GM19372 (cell line): ENCODE data around the gene CYP8B1.
"Not testable (repeated sequence)": the region's sequence is repeated elsewhere in the genome, so short reads cannot be mapped to it uniquely, and the experiment has no call there.

ENCODE experiments used
- ATAC-seq: cut with Tn5 transposase; IDR thresholded peaks from one replicate; pipeline ENCODE4 v1.9.1; 2021; ENCODE audit warnings: mild to moderate bottlenecking, low read depth, moderate library complexity; ENCODE audit not compliant: unreplicated experiment

CYP8B1 gene

GRCh38 chr3:42886294-42886822 is 10.7 kb upstream of the CYP8B1 start:
- no peak for ATAC-seq

DNA sequence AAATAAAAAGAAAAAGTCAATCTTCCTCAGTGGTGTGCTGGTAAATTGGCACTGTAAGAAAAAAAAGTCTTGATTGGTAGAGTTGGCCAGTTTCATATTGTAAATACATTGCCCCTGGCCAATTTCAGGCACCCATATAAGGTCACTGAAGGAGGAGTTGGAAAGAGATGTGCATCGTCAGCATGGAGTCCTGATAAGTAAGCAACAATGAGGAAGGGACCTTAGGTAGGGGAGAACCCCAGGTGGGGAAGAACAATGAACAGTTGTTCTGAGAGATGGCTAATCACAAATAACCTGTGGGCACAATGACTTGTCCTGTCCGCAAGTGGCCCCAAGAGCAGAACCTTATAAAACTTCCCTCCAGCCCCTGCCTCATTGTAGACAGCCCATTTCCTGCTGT is 8.6 kb upstream of the CYP8B1 start:
- no peak for ATAC-seq

GRCh38 chr3:42883251-42883930 is 7.7 kb upstream of the CYP8B1 start:
- not testable (repeated sequence) for ATAC-seq

GRCh38 chr3:42880601-42881451 is 5.1 kb upstream of the CYP8B1 start:
- ATAC-seq, result peak; percentile 99

GRCh38 chr3:42880183-42880582 is 4.5 kb upstream of the CYP8B1 start:
- no peak for ATAC-seq

GRCh38 chr3:42877881-42878280 is 2.2 kb upstream of the CYP8B1 start:
- no peak for ATAC-seq

DNA sequence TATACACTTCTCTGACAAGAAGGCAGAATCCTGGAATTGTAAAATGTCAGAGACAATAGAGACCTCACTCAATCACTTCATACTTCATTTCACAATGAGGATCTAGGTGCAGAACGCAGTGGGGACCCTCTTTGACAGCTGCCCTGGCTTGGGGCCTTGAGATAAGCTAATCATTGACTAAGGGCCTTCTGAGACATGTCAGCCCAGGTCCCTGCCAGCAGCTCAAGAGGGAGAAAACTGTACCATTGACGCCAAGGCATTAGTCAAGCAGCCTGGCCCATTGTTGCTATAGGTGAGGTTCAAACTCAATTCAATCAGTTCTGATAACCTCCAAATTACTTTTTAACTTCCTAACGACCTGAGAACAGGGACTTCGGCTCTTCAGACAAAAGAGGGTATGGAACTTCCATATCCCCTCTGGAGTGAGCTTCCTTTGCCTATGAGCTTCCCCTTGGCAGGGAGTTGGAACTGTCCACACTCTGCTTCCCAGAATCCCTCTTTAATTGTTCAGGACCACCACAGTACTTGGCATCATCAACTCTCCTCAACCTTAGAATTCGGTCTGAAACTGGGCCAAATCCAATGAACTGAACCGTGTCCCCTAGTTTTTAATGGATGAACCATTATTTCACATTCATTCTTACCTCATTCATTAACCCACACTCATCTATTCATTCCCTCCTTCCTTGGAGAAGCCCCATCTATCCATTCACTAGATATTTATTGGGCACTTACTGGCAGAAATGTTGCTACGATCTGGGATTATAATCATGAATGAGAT is 1.5 kb upstream of the CYP8B1 start:
- ATAC-seq, result no peak

- no peak for ATAC-seq
These were observed 722 bp upstream of the CYP8B1 start for GRCh38 chr3:42876401-42876800.

GRCh38 chr3:42874749-42875148 is 930 bp downstream of the CYP8B1 start:
- ATAC-seq, result no peak

DNA sequence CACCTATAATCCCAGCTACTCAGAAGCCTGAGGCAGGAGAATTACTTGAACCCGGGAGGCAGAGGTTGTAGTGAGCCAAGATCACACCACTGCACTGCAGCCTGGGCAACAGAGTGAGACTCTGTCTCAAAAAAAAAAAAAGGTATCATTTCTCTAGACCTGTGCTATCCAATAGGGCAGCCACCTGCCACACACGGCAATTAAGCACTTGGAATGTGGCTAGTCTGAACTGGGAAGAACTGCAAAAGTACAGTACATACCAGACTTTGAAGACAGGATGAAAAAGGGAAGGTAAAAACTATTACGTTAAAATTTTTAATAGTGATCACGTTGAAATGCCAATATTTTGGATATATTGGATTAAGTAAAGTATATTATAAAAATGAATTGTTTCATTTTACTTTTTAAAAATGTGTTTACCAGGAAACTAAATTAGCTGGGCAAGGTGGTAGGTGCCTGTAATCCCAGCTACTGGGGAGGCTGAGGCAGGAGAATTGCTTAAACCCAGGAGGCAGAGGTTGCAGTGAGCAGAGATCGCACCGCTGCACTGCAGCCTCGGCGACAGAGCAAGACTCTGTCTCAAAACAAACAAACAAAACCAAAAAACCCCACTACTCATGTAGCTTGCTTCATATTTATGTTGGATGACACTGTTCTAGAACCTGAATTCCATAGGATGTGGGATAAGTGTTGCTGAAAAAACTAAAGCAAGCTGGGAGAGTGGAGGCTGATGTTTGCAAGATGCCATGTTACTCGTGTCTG is 2.3 kb downstream of the CYP8B1 start:
- no peak for ATAC-seq

DNA sequence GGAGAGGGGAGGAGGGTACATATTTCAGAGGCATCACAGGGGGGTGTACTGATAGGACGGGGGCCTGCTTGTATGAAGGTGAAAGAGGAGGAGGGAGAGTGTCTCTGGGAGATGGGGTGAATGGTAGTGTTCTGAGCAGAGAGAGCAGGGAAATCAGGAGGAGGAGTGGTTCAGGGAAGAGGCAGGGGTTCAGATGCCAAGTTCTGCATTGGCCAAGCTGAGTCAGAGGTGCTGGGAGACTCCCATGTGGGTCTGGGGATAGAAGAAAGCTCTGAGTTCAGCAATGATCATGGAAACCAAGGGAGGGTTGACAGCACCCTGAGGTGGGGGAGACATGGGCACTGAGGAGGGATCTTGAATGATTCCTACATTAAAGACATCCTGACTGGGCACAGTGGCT is 3.0 kb downstream of the CYP8B1 start:
- ATAC-seq, result no peak

- no peak for ATAC-seq
These were observed 4.0 kb downstream of the CYP8B1 start for GRCh38 chr3:42871592-42872196.

GRCh38 chr3:42868841-42869240 is 6.8 kb downstream of the CYP8B1 start:
- no peak for ATAC-seq

DNA sequence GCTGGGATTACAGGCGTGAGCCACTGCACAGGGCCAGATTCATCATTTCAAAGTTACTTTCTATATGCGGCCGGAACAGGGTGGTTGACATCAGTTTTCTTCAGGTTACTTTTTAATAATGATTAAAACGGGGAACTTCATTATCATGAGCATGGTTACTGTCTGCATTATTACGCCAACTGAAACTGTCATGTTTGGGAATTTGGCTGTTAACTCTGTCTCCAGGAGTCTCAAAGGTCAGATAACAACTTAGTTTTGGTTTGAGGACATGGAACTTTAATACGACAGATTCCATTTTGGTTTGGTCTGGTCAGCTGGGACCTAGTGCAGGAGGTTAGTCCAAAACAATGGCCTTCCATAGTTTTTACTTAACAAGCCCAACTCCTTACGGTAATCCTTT is 8.5 kb downstream of the CYP8B1 start:
- no peak for ATAC-seq

GRCh38 chr3:42865256-42865655 is 10.4 kb downstream of the CYP8B1 start:
- no peak for ATAC-seq

- no peak for ATAC-seq
These were observed 11.2 kb downstream of the CYP8B1 start for GRCh38 chr3:42864321-42864950.

- ATAC-seq, result no peak
These were observed 19.1 kb downstream of the CYP8B1 start for GRCh38 chr3:42856544-42856943.

DNA sequence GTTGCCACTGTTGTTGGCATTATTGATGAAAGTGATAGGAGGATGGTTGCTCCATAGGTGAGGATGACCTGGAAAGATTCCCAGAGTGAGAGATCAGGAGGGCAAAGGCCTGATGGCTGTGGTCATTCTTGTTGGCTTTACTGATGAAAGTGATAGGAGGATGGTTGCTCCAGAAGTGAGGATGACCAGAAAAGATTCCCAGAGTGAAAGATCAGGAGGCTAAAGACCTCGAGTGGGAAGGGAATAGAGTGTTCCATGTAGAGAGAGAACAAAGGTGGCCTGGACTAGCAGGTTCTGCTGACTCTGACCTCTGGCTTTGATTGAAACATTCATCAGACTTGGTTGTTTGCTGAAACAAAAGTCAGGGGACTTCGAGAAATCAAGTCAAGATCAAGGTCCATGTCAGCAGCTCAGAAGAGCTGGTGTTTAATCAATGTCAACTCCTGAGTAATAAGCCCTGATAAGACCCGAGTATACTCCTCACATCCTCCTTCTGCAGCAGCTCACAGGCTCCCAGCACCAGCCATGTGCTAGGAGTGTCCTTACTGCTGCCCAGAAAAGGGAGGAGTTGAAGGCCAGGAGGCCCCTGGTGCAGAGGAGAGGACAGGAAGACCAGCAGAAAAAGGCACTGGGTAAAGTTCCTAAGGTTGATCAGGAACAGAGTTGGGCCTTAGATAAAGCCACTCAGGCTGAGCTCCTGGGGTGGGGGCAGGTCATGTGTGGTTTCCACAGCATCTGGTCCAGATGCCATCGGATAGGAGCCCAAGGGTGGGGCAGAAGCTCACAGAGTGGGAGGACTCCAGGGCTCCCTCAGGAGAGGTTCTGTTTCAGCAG is 19.9 kb downstream of the CYP8B1 start:
- no peak for ATAC-seq

GRCh38 chr3:42855219-42855546 is 20.5 kb downstream of the CYP8B1 start:
- no peak for ATAC-seq
